ENCODE data around the gene ZBTB34.

ZBTB34 gene

DNA sequence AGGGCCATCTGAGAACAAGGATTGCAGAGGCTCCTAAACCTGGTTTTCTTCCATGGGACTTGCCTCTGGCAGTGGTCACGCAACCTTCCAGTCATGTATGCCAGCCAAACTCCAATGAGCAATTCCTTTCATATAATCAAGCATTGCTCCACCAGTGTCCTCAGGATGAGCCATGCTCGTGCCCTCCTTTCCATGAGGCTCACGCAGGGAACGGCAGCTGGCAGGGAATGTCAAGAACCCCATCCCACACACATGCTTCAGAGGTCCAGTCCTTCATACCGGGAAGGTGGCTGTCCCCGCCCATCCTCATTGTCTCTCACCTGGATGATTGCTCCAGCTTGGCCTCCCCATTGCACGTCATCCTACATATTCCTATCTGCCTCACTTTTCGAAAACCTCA is 13.4 kb upstream of the ZBTB34 start:
- no peak for DNase-seq

DNA sequence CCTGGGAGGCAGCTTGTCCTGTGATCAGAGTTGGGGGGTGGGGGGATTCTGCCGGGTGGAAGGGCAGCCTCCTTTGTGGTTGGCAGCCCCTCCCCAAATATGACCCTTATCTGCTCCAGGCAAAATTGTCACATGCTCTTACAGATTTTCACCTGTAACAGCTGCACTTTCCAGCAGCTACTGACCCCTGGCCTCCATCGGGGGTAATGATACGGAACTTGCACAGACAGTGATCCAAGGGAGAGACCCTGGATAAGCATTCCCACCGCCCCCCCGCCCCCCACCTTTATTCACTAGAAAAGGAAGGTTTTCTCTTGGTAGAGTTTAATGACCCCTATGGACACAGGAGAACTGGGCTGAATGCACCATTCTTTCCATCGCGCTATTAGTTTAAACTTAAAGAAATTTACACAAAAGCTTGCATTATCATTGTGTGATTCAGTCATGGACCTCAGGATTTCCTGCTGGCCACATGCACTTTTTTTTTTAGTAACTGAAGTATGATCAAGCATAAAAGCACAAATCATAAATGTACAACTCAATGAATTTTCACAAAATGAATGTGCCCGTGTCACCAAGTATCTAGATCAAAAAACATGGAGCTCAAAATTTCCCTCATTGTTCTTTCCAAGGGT is 10.7 kb upstream of the ZBTB34 start:
- DNase-seq, result no peak

DNA sequence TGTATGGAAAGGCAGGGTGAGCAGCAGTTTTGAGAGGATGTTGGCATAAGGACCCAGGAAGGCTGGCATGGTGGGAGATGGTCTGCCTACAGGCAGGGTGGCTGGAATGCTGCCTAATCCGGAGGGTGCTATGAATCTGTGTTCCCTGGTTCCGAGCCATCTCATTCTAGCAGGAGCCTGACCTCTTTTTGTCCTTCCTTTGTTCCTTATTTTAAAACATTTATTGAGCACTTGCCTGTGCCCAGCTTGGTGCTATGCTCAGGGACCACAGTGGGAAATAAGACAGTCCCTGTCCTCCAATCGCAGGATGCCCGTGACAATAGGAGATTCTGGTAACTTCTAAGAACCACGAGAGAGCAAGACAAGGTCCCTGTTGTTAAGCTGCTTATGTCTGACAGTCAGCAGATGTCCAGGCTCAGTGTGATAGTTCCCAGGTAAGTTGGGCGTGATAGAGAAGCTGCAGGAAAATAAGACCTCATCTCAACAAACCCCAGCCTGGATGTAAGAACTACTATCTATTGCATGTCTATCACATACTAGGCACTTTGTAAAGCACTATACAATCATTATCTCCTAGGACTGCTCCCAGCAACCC is 9.1 kb upstream of the ZBTB34 start:
- no peak for DNase-seq

DNA sequence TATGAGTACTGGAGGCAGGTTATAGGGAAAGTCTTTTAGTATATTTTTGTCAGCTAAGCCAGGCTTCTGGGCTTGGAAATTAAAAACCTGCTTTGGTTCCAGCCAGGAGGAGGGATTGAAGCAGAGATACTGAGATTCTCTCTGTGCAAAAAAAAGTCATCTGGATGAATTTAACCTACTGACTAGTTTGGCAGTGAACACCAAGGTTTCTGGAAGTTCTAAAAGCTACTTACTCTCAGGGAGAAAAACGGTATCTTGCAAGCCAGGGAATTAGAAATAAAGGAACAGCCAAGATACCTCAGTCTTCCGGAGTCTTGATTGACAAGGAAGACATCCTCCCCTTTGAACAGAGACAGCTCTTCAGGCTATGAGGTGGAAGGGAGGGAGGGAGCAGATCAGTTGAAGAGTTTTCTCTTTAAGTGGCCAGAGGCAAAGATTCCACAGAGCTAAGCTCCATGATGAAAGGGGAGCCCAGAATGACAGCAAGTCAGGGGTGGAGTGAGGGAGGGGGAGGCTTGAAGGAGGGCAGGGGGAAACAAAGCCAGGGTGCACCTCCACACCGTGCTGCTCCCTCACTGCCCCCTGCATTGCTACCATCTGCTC is 8.3 kb upstream of the ZBTB34 start:
- no peak for DNase-seq

DNA sequence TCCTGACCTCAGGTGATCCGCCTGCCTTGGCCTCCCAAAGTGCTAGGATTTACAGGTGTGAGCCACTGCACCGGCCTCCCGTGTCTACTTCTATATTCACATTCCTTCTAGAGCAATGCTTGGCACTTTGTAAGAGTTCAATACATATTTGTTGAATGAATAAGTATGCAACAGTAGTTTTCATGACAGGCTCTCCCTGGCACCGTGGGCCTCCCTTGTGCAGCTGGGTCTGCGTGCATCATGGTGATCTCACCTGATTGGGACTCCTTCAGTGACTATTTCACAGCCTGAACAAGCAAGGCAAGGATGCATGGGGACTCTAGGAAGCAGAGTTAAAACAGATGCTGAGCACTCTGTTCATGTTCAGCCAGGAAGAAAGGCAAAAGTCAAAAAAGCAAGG is 6.8 kb upstream of the ZBTB34 start:
- DNase-seq, result no peak

DNA sequence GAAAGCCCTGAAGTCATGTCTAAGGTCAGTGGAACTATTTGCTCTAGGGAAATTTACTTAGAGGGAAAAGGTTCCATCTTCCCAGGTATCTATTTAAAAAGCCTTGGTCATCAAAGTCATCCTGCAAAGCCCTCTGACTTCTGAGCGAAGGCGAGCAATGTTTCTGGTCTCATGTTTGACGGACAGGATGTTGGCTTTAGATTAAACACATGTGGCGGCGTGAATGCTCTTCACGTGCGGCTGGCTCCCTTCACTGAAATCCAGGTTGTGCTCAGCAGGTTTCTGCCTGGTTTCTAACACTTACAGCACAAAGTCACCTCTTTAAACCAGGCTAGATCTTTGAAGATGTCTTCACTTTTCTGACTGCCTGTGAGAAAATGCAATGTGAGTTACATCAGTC is 5.7 kb upstream of the ZBTB34 start:
- DNase-seq, result no peak

DNA sequence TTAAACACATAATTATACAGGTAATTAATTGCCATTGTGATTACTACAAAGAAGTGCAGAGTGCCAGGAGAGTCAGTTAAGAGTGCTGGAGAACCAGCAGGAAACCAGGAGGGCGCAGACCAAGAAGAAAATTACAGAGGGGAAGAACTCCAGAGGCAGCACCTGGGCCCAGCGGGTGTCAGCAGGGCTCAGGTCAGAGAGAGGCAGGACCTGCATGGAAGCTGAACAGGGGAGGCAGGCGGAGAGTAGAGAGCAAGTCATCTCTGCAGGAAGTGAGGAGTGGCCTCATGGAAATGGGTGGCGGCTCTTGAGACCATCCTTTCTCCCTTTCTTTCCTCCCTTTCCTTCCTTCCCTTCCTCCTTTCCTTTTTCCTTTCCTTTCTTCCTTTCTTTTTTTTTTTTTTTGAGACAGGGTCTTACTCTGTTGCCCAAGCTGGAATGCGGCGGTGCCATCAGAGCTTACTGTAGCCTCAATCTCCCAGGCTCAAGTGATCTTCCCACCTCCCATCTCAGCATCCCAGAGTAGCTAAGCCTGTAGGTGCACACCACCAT is 4.0 kb upstream of the ZBTB34 start:
- no peak for DNase-seq

DNA sequence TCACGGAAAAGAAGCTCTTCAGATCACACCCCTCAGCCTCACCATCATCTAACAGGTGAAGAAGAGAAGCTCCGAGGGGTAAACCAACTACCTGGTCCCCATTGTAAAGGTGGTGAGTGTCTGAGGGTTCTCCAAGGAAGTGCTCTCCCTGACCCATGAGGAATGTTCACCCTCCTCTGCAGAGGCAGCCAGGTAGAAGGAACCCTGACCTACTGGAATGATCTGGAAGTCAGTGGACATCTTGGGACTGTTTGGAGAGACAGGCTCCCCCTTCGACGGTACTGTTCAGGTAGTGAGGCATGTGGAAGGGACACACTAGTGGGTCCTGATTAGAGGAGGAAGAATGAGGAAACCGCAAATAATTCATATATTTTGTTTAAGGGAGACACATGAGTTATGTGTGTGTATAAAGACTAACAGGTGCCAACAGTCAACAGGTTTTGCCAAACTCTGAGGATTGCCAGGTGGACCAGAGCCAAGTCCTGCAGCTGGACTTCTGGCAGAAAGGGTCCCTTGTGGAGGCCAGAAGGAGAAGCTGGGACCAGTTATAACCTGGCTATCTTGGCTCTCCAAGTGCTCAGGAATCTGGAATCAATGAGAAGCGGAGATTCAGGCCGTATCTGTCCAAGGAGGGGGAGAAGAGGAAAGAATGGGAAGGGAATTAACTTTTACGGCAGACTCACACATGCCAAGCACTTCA is 3.0 kb upstream of the ZBTB34 start:
- DNase-seq, result no peak

DNA sequence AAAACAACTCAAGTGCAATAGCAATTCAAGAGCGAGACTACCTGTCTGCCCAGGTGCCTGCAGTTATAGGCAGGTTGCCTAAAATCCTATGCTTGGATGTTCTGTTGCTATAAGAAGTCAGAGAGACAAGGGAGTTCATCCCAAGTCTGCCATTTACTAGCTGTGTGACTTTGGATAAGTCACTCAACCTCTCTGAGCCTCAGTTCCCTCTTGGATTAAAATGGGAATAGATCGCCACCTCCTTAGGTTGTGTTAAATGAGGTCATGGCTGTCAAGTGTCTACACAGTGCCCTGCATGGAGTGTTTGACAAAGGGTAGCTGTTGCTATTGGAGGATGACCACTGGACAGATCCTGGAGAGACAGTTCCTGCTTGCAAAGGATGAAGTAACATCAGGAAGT is 1.3 kb upstream of the ZBTB34 start:
- DNase-seq, result no peak

DNA sequence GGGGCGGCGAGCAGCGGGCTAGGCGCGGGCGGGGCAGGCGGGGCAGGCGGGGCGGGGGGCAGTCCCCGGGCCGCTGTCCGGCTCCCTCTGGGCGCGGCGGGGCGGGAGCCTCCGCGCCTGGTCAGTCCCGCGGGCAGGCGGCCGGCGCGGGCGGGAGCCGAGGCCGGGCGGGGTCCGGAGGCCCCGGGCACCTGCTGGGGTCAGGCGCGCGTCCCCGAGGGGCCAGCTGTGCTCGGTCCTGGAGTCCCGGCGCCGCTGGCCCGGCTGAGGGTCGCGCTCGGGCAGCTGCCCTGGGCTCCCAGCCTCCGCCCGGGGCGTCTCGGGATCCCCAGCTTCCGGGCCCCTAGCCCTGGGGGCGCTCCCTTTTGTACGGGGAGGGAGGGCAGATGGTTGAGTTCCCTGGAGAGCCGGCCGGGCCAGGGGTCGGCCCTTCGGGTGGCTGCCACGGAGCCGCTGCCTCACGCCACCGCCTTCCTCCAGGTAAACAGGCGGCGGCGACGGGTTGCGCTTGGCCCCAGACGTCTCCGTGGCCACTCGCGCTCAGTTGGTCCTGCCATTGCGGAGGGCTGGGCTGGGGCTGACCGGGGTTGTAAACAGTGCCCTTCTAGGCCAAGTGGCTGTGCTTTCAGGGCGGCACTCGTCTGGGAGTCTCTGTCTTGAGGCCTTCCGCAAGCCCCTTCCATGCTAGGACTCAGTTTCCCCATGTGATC is 473 bp downstream of the ZBTB34 start:
- peak; percentile 65 for DNase-seq

DNA sequence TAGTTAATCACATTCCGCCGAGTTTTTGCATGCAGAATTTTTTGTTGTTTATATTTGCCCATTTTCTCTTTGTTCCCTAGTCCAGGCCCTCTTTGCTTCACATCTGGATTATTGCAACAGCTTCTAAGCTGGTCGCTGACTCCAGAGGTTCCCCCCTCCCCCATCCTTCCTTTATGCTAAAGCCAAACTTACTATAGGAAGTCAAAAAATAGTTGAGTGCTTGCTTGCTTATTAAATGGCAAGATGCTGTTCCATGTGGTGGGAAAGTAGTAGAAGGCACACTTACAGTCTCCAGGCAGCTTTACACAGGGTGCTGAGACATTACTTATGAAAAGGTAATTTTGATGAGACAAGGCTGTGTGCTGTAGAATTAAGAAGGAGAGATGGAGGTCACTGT is 1.3 kb downstream of the ZBTB34 start:
- no peak for DNase-seq

DNA sequence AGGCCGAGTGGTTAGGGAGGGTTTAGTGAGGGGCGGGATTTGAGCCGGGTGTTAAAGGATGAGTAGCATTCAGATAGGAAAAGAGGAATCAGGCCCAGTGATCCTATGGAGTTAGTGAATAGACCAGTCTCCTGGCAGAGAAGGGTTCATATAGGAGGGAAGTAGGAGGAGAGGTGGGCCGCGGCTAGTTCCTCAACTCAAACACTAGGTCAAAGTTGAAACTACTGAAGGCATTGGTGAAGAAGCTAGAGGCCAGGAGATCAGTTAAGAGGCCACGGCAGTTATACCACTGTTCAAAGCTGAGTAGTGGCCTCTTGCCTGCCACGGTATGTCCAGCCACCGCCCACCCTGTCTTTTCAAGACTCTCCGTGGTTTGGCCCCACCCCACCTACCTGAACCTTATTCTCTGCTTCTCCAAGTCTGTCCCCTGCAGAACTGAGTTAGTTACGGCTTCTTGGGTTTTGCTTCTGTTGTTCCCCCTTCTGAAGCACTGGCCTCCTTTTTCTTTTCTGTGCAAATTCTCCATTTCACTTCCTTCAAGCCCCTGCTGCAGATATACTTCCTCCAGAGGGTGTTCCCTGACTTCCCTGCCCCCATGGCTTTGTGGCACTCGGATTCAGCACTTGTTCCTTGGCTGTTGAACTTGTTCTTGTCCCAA is 1.8 kb downstream of the ZBTB34 start:
- DNase-seq, result no peak

DNA sequence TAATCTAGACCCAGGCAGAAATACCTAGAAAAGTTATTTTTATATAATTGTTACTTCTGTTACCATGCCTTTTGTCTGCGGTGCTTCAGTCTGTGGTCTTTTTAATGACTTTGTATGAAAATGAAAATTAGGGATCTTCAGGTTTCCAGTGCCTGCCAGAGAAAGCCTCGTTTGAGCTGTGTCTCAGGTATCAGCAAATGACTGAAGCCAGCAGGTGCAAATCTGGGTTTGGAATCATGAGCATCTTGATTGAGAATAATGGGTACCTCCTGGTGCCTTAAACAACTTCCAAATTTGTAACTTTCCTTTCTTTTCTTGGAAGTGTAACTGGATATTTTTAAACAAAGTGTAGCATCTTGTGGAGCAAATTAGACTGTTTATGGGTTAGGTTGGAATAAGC is 4.3 kb downstream of the ZBTB34 start:
- DNase-seq, result no peak

DNA sequence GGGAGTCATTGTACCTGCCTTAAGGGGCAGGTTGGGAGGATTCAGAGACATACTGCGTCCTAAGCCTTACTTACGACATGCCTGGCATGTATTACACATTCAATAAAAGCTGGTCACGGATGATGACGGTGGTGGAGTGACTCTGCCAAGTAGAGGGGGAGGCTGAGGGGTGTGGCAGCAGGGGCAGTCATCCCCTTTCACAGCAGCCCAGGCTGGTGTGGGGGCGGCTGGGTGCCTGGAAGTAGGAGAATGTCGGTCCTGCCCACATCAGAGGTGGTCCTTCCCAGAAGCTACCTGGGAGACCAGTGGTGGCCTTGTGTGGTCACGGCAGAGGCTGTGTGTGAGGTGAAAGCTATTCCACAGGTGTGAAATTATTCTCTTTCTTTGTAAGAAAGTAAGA is 8.9 kb downstream of the ZBTB34 start:
- DNase-seq, result no peak

DNA sequence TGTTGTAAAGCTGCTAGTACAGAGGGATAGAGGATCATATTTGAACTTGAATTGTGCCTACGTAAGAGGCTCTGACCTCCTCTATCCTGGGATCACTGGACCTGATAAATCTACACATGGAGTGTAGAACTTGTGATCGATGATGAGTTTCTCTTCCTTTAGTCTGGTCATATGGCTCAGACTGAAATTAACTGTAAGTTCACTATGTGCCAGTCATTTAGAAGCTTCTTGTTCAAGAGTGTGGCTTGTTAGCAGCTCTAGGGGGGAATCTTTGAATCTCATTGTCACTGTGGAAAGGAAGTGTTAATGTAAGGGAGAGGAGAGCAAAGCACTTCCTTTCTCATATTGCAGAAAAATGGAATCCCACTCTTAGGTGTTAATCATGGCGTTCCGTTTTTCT is 12.1 kb downstream of the ZBTB34 start:
- DNase-seq, result no peak

DNA sequence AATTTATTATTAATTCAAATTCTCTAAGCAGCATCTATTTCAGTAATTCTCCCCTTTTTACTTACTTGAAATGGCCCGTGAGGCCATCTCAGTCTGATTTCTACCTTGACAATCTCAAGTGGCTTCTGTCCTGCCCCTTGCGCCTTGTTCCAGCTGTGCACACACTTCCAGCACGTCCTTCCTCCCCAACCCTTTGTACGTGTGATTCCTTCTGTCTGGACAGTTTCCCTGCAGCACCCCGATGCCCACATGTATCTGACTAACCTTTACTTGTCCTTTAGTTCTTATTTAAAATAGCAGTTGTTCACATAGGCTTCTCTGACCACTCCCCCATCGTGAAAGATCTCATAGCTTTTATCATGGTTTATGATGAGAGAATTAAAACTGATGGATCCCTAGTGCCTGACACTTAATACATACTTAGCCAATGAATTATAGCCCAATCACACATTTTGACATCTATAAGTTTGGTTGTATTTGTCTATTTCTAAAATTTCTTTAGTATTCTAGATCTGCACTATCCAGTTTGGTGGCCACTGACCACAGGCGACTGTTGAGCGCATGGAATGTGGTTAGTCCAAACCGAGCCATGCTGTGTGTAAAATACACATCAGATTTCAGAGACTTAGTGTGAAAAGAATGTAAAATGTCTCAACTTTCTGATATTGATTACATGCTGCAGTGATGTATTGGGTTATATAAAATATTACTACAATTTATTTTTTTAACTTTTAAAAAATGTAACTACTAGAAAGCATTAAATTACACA is 14.3 kb downstream of the ZBTB34 start:
- DNase-seq, result no peak

DNA sequence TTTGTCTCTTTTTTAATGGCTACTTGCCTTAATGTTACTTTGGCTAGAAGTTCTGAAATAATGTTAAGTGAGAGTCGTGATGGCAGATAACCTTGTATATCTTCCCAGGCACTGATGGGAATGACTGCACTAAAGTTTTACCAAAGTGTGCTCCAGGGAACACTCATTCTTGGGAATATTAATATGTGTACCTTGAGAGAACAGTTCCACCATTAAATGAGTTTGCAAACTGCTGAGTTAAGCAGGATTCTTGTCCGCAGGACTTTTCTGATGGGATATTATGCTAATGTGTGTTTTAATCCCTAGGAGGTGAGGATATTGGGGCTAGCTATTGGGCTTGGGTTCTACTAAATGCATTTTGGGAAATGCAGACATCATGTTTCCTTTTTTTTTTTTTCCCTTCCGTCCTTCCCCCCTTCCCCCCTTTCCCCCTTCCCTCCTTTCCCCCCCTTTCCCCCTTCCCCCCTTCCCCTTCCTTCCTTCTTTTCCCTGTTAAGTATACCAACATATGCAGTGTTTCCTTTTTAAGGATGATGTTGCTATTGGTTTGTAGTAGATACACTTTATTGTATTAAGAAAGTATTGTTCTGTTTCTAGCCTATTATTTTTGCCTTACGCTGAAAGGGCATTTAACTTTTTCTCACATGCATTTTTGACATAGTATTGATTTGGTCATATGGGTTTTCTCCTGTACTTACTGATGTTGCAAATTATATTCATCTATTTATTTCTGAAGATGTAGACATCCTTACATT is 15.5 kb downstream of the ZBTB34 start:
- no peak for DNase-seq

DNA sequence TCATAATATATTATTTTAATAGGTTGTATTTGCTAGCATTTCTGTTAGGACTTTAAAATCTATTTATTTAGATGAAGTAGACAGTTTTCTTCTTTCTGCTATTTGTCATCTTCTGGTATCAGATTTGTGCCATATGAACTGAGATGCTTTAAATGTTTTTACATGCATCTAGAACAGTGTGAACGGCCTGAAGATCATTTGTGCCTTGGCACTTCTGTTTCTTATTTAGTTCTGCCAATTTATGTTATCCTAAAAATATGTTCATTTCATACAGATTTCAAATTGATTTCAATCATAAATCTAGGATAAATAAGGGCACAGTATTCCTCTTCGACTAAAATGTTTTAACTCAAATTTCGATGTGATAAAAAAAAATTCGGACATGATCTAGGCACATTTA is 16.1 kb downstream of the ZBTB34 start:
- DNase-seq, result no peak

DNA sequence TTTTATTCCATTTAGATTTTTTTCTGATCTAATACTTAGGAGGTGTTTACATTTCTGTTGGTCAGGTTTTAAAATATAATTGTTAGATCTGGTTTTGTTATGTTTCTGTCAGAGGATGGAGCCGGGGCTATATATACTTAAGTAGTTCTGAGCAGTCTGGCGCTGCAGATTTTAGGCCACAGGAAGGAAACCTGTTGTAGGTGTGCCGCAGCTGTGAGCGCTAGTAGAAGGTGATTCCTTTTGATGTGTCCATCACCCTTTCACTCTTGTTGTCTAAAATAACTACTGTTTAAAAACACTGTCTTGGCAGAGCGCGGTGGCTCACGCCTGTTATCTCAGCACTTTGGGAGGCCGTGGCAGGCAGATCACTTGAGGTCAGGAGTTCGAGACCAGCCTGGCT is 17.0 kb downstream of the ZBTB34 start:
- DNase-seq, result no peak

DNA sequence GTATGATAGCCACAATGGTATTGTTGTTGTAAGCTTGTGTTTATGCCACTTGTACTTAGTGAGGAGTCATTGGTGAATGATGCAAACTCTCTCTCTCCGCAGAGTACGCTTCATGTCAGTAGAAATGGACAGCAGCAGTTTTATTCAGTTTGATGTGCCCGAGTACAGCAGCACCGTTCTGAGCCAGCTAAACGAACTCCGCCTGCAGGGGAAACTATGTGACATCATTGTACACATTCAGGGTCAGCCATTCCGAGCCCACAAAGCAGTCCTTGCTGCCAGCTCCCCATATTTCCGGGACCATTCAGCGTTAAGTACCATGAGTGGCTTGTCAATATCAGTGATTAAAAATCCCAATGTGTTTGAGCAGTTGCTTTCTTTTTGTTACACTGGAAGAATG is 18.8 kb downstream of the ZBTB34 start:
- no peak for DNase-seq

All from activated effector memory CD4-positive, alpha-beta T cell treated with anti-CD3 and anti-CD28 coated beads, Interleukin-2, amount 50 U/mL, for 16 hours (primary cell).